ENCODE data around the gene GOSR2. TPM values are rescaled to one million over a fixed set of nuclear protein-coding genes. Genes with fewer than 3 reads are reported as not detected.

GOSR2 gene
- total RNA-seq, 1 experiment from 2014 or later: 34.5 TPM

GRCh38 chr17:46964315-46965265 is 41.6 kb downstream of the GOSR2 start:
- H3K36me3 ChIP-seq (ENCODE audit: low read depth): no peaks in the 10 kb centered on the region

GRCh38 chr17:46968224-46968834 is 45.4 kb downstream of the GOSR2 start:
- ChIA-PET CTCF (no interaction called here), POLR2A (ENCODE audit: unreplicated experiment) (no interaction called here)
- H3K27ac ChIP-seq: no peak overlapping the region
- no peak overlapping the region for H3K4me2 ChIP-seq
- H3K36me3 ChIP-seq (ENCODE audit: low read depth): no peaks in the 10 kb centered on the region
- no peaks in the 10 kb centered on the region for H3F3A ChIP-seq (ENCODE audit: insufficient read depth, low read depth)
- BruUV-seq (replicated peaks): no TSS peak
- no peak for TF ChIP-seq CTCF (conservative IDR thresholded peaks at IDR 0.05)
- no peak for DNase-seq
- no peak overlapping the region for H3K4me3 ChIP-seq
- intact Hi-C loops (cut with micrococcal nuclease; ENCODE audit: unreplicated experiment): no loop called here
- H3K9me3 ChIP-seq (ENCODE audit: insufficient read depth, low read depth): no peaks in the 10 kb centered on the region
- peaks cover 72% of the 10 kb centered on the region for H3K27me3 ChIP-seq (ENCODE audit: insufficient read depth, low read depth)
- H3K9me2 ChIP-seq (ENCODE audit: insufficient read depth): no peaks in the 10 kb centered on the region
- no peaks in the 10 kb centered on the region for H3K4me1 ChIP-seq (replicated peaks; ENCODE audit: insufficient read depth)
- no peaks in the 10 kb centered on the region for H3K79me2 ChIP-seq (ENCODE audit: low read depth)
- H4K20me1 ChIP-seq (ENCODE audit: insufficient read depth): no peaks in the 10 kb centered on the region
- H2AFZ ChIP-seq: no peak overlapping the region

More at GRCh38 chr17:46964315-46965265, 41.6 kb downstream of the GOSR2 start:
- no peak overlapping the region for H3K4me2 ChIP-seq
- H3K9me3 ChIP-seq (ENCODE audit: insufficient read depth, low read depth): peaks cover 7% of the 10 kb centered on the region; the same call in 1 of the 2 replicates
- TF ChIP-seq CTCF (conservative IDR thresholded peaks at IDR 0.05) (no peak), EZH2 (IDR thresholded peaks at IDR 0.05; ENCODE audit: low read depth) (no peak)
- H3F3A ChIP-seq (ENCODE audit: insufficient read depth, low read depth): no peaks in the 10 kb centered on the region; the same call in 1 of the 2 replicates
- BruUV-seq (replicated peaks): no TSS peak
- no peaks in the 10 kb centered on the region for H3K4me1 ChIP-seq (replicated peaks; ENCODE audit: insufficient read depth)
- H3K4me3 ChIP-seq: no peak overlapping the region
- no peak for DNase-seq
- H3K27me3 ChIP-seq (ENCODE audit: insufficient read depth, low read depth): peaks cover 44% of the 10 kb centered on the region
- CTCF ChIA-PET: no interaction called here
- no peaks in the 10 kb centered on the region for H3K79me2 ChIP-seq (ENCODE audit: low read depth)
- POLR2A ChIA-PET (ENCODE audit: unreplicated experiment): interaction anchor here (0.6 kb wide), 1 partner anchor 194 kb away, joined by 4 read pairs; no protein-coding TSS in a partner anchor
- no peaks in the 10 kb centered on the region for H4K20me1 ChIP-seq (ENCODE audit: insufficient read depth)
- no peaks in the 10 kb centered on the region for H3K9me2 ChIP-seq (ENCODE audit: insufficient read depth)
- H3K27ac ChIP-seq: no peak overlapping the region
- intact Hi-C loops (cut with micrococcal nuclease; ENCODE audit: unreplicated experiment): no loop called here
- H2AFZ ChIP-seq: no peak overlapping the region

GRCh38 chr17:46968896-46969295 is 45.9 kb downstream of the GOSR2 start:
- Histone ChIP-seq H3K4me3 (no peak overlapping the region), H3K36me3 (ENCODE audit: low read depth) (no peaks in the 10 kb centered on the region), H3K9me3 (ENCODE audit: insufficient read depth, low read depth) (no peaks in the 10 kb centered on the region), H4K20me1 (ENCODE audit: insufficient read depth) (no peaks in the 10 kb centered on the region), H3K27me3 (ENCODE audit: insufficient read depth, low read depth) (peaks cover 77% of the 10 kb centered on the region), H3K4me2 (no peak overlapping the region), H3K79me2 (ENCODE audit: low read depth) (no peaks in the 10 kb centered on the region), H3F3A (ENCODE audit: insufficient read depth, low read depth) (no peaks in the 10 kb centered on the region), H3K9me2 (ENCODE audit: insufficient read depth) (no peaks in the 10 kb centered on the region), H3K4me1 (replicated peaks; ENCODE audit: insufficient read depth) (no peaks in the 10 kb centered on the region), H2AFZ (no peak overlapping the region), H3K27ac (no peak overlapping the region)
- no peak for DNase-seq
- BruUV-seq (replicated peaks): no TSS peak
- ChIA-PET POLR2A (ENCODE audit: unreplicated experiment) (no interaction called here), CTCF (no interaction called here)
- intact Hi-C loops (cut with micrococcal nuclease; ENCODE audit: unreplicated experiment): no loop called here
- TF ChIP-seq CTCF (conservative IDR thresholded peaks at IDR 0.05) (no peak), EZH2 (IDR thresholded peaks at IDR 0.05; ENCODE audit: low read depth) (no peak)
